Activated naive CD8-positive, alpha-beta T cell treated with anti-CD3 and anti-CD28 coated beads, Interleukin-2, amount 50 U/mL, for 16 hours (primary cell): ENCODE results near the gene EIF5A.

Experiments
- DNase-seq: peaks from one replicate; pipeline ENCODE4 v3.0.0-alpha.2; 2020; ENCODE audit warnings: low read depth, low spot score

EIF5A gene

GRCh38 chr17:7313088-7313889 is 5.9 kb downstream of the EIF5A start:
- DNase-seq, result no peak

- no peak for DNase-seq
Observed at GRCh38 chr17:7313890-7314718, 6.7 kb downstream of the EIF5A start.

GRCh38 chr17:7314719-7315569 is 7.5 kb downstream of the EIF5A start, which contains the start of gene GPS2:
Gene GPS2, minus strand, starts transcription at chr17:7315360. Its CDS starts 308 bp downstream, at chr17:7315052.
- DNase-seq, result peak; percentile 86

GRCh38 chr17:7315570-7316235 is 8.3 kb downstream of the EIF5A start:
- DNase-seq, result no peak

- DNase-seq, result no peak
Observed at GRCh38 chr17:7317161-7317803, 9.9 kb downstream of the EIF5A start.

- DNase-seq, result no peak
Observed at GRCh38 chr17:7318121-7318860, 10.9 kb downstream of the EIF5A start.

- no peak for DNase-seq
Observed at GRCh38 chr17:7321466-7321865, 14.0 kb downstream of the EIF5A start.

GRCh38 chr17:7322520-7323194 is 15.2 kb downstream of the EIF5A start:
- no peak for DNase-seq

GRCh38 chr17:7323731-7324437 is 16.5 kb downstream of the EIF5A start:
- no peak for DNase-seq

GRCh38 chr17:7324438-7324779 is 17.0 kb downstream of the EIF5A start:
- DNase-seq, result no peak

- no peak for DNase-seq
Observed at GRCh38 chr17:7325031-7325528, 17.7 kb downstream of the EIF5A start.

- no peak for DNase-seq
Observed at GRCh38 chr17:7326186-7326585, 18.8 kb downstream of the EIF5A start.

- DNase-seq, result no peak
Observed at GRCh38 chr17:7327056-7327455, 19.6 kb downstream of the EIF5A start.

GRCh38 chr17:7327501-7327900 is 20.1 kb downstream of the EIF5A start:
- no peak for DNase-seq

GRCh38 chr17:7328009-7328408 is 20.6 kb downstream of the EIF5A start:
- no peak for DNase-seq

GRCh38 chr17:7328840-7329373 is 21.5 kb downstream of the EIF5A start, which contains the start of gene NEURL4:
Gene NEURL4, minus strand, starts transcription at chr17:7329335. Its CDS starts 23 bp downstream, at chr17:7329312.
- no peak for DNase-seq

- peak; percentile 88 for DNase-seq
Observed at GRCh38 chr17:7329374-7329996, 22.1 kb downstream of the EIF5A start.
